Neuronal stem cell (in vitro differentiated cells): ENCODE measurements around the gene FLCN.

Experiments
- DNase-seq: peaks from one replicate; pipeline ENCODE4 v3.0.0-alpha.2; 2013; ENCODE audit warnings: low spot score
- H2AFZ ChIP-seq: one replicate; pipeline ENCODE4 v1.6.1; 2013; ENCODE audit warnings: mild to moderate bottlenecking, low read length, inconsistent platforms
- H2AK5ac ChIP-seq: 2 replicates; pipeline ENCODE4 v1.6.1; 2013; ENCODE audit warnings: low read depth, mild to moderate bottlenecking, inconsistent platforms, low read length, moderate library complexity, mixed read lengths
- H2BK120ac ChIP-seq: 2 replicates; pipeline ENCODE4 v1.6.1; 2013; ENCODE audit warnings: low read depth, mild to moderate bottlenecking, inconsistent platforms, low read length, moderate library complexity, mixed read lengths
- H2BK12ac ChIP-seq: one replicate; pipeline ENCODE4 v1.6.1; 2013; ENCODE audit warnings: low read length, inconsistent platforms
- H2BK15ac ChIP-seq: 2 replicates; pipeline ENCODE4 v1.6.1; 2013; ENCODE audit warnings: mild to moderate bottlenecking, low read length, inconsistent platforms, mixed read lengths
- H2BK5ac ChIP-seq: one replicate; pipeline ENCODE4 v1.6.1; 2013; ENCODE audit warnings: inconsistent platforms, mild to moderate bottlenecking, low read length, moderate library complexity
- H3K14ac ChIP-seq: one replicate; pipeline ENCODE4 v1.6.1; 2013; ENCODE audit warnings: low read length, inconsistent platforms
- H3K18ac ChIP-seq: 2 replicates; pipeline ENCODE4 v1.6.1; 2013; ENCODE audit warnings: low read length, inconsistent platforms
- H3K23ac ChIP-seq: 2 replicates; pipeline ENCODE4 v1.6.1; 2013; ENCODE audit warnings: low read depth, mild to moderate bottlenecking, mixed read lengths, low read length, inconsistent platforms; ENCODE audit not compliant: poor library complexity
- H3K27ac ChIP-seq: replicated peaks from 3 replicates; pipeline ENCODE4 v1.5.1; 2013; ENCODE audit warnings: low read length, inconsistent platforms
- H3K27me3 ChIP-seq, 3 experiments: 2 replicates each; pipeline ENCODE4 v1.6.1; 2013; ENCODE audit warnings: low read length in 3 of 3, mild to moderate bottlenecking in 2 of 3, inconsistent platforms in 1 of 3, low read depth in 1 of 3, mixed read lengths in 1 of 3, moderate library complexity in 1 of 3; ENCODE audit not compliant: control insufficient read depth in 3 of 3, insufficient read depth in 3 of 3
- H3K36me3 ChIP-seq, 2 donors: replicated peaks in 1 of 2; 2 replicates each; pipeline ENCODE4 v1.6.1; 2013; ENCODE audit warnings: low read length in 2 of 2; ENCODE audit not compliant: control insufficient read depth in 2 of 2, insufficient read depth in 2 of 2
- H3K4ac ChIP-seq: 2 replicates; pipeline ENCODE4 v1.6.1; 2013; ENCODE audit warnings: inconsistent platforms, mild to moderate bottlenecking, low read length, moderate library complexity
- H3K4me1 ChIP-seq, 2 donors: 1 replicate in 1 of 2; 2 replicates in 1 of 2; pipeline ENCODE4 v1.6.1; 2013; ENCODE audit warnings: low read length in 2 of 2, low read depth in 1 of 2; ENCODE audit not compliant: control insufficient read depth in 2 of 2, insufficient read depth in 1 of 2
- H3K4me2 ChIP-seq: one replicate; pipeline ENCODE4 v1.6.1; 2013; ENCODE audit warnings: mild to moderate bottlenecking, low read length, inconsistent platforms; ENCODE audit not compliant: insufficient read depth, poor library complexity, severe bottlenecking
- H3K4me3 ChIP-seq, 2 donors: 2 replicates each; pipeline ENCODE4 v1.5.1; 2013; ENCODE audit warnings: low read length in 2 of 2, mild to moderate bottlenecking in 2 of 2, inconsistent platforms in 1 of 2, moderate library complexity in 1 of 2
- H3K79me1 ChIP-seq: one replicate; pipeline ENCODE4 v1.6.1; 2013; ENCODE audit warnings: low read depth, mild to moderate bottlenecking, inconsistent platforms, low read length, moderate library complexity
- H3K9ac ChIP-seq: one replicate; pipeline ENCODE4 v1.6.1; 2013; ENCODE audit warnings: mild to moderate bottlenecking, low read depth, low read length, inconsistent platforms; ENCODE audit not compliant: poor library complexity
- H3K9me3 ChIP-seq, 2 donors: replicated peaks in 1 of 2; 2 replicates each; pipeline versions ENCODE3 to v1.6.1; 2013; ENCODE audit warnings: low read length in 2 of 2, mild to moderate bottlenecking in 2 of 2, inconsistent platforms in 1 of 2, low read depth in 1 of 2, mixed read lengths in 1 of 2, moderate library complexity in 1 of 2; ENCODE audit not compliant: control insufficient read depth in 2 of 2, insufficient read depth in 1 of 2
- H4K8ac ChIP-seq: one replicate; pipeline ENCODE4 v1.6.1; 2013; ENCODE audit warnings: low read depth, mild to moderate bottlenecking, inconsistent platforms, low read length, moderate library complexity
- H4K91ac ChIP-seq: one replicate; pipeline ENCODE4 v1.6.1; 2013; ENCODE audit warnings: low read length, low read depth, mild to moderate bottlenecking, inconsistent platforms; ENCODE audit not compliant: poor library complexity
- WGBS, 2 donors: extraction: QIAGEN DNeasy Blood & Tissue Kit; methylation state at CpG; one replicate each; pipeline ENCODE4 v1.1.7; 2013; ENCODE audit warnings: missing lambda C conversion rate in 2 of 2, mixed read lengths in 1 of 2; ENCODE audit not compliant: insufficient read length in 2 of 2, insufficient replicate concordance in 1 of 2; ENCODE audit errors: extremely low coverage in 2 of 2; 5-methylcytosine and 5-hydroxymethylcytosine counted together

FLCN gene

DNA sequence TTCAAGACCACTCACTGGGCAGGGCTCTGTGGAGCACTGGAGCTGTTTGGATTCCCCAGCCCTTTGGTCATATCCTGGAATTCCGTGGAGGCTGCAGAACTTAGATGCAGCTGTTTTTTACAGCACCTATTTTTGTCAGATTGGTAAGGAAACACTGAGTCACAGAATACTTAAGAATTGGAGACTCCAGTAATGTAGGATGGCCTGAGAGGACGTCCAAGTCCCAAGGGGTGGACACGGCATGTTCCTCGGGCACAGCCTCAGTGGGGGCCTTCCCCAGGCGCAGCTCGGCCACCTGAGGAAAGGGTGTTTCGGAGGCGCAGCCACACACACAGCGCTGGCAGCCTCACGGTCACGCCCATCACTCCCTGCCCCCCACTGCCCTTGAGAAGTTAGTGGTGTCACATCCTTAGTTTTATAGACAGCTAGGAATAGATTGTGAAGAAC is 45.6 kb downstream of the FLCN start:
- H3K4ac ChIP-seq: no peak overlapping the region
- H2BK12ac ChIP-seq: no peak overlapping the region
- H2BK120ac ChIP-seq: no peak overlapping the region
- peak overlapping the region in 1 of 2 donors; percentile 55 for H3K4me3 ChIP-seq
- no peak overlapping the region for H3K4me2 ChIP-seq
- no peak overlapping the region for H3K14ac ChIP-seq
- no peak overlapping the region for H3K18ac ChIP-seq
- no peaks in the 10 kb centered on the region for H3K9me3 ChIP-seq
- H2AFZ ChIP-seq: no peak overlapping the region
- no peaks in the 10 kb centered on the region for H3K79me1 ChIP-seq
- no peak overlapping the region for H3K23ac ChIP-seq
- no peaks in the 10 kb centered on the region for H3K27me3 ChIP-seq
- no peak overlapping the region for H2BK15ac ChIP-seq
- DNase-seq: no peak
- H2AK5ac ChIP-seq: no peak overlapping the region
- H3K9ac ChIP-seq: peak overlapping the region; percentile 32
- H3K4me1 ChIP-seq: peaks cover 2 to 6% of the 10 kb centered on the region in 2 donors
- no peak overlapping the region for H2BK5ac ChIP-seq
- no peak overlapping the region for H4K8ac ChIP-seq
- H3K27ac ChIP-seq: no peak overlapping the region
- no CpG with 5 or more reads among the region's 11 CpGs for WGBS, 2 donors
- peaks cover 0 to 22% of the 10 kb centered on the region in 2 donors for H3K36me3 ChIP-seq
- H4K91ac ChIP-seq: no peak overlapping the region

DNA sequence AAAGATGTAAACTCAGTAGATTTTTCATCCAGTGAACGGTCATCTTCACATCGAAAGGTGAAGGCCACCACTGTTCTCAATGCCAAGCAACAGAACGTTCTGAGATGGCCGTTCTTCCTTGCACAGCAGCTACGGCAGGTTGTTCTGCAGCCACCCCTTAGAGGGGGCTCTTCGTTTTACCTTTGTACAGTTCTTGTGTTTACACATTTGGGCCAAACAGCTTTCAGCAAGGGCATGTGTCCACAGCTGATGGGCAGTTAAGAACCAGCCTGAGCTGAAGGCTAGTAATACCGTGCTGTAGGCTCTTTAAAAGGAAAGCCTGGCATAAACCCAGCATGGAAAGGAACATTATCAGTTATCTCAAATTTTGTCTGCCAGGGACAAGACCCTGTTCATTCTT is 46.8 kb downstream of the FLCN start:
- no peak overlapping the region for H2BK15ac ChIP-seq
- no CpG with 5 or more reads among the region's 7 CpGs for whole genome bisulfite sequencing, 2 donors
- no peak overlapping the region for H3K4me3 ChIP-seq
- no peak overlapping the region for H3K4ac ChIP-seq
- DNase-seq: no peak
- H3K4me2 ChIP-seq: no peak overlapping the region
- H3K27me3 ChIP-seq: no peaks in the 10 kb centered on the region
- H2AK5ac ChIP-seq: no peak overlapping the region
- H2BK120ac ChIP-seq: no peak overlapping the region
- H3K9ac ChIP-seq: no peak overlapping the region
- H3K79me1 ChIP-seq: no peaks in the 10 kb centered on the region
- H4K8ac ChIP-seq: no peak overlapping the region
- H4K91ac ChIP-seq: no peak overlapping the region
- no peak overlapping the region for H2AFZ ChIP-seq
- no peak overlapping the region for H3K27ac ChIP-seq
- no peak overlapping the region for H3K23ac ChIP-seq
- no peak overlapping the region for H3K14ac ChIP-seq
- peaks cover 2 to 6% of the 10 kb centered on the region in 2 donors for H3K4me1 ChIP-seq
- H2BK12ac ChIP-seq: no peak overlapping the region
- no peak overlapping the region for H3K18ac ChIP-seq
- no peaks in the 10 kb centered on the region for H3K9me3 ChIP-seq
- no peak overlapping the region for H2BK5ac ChIP-seq
- H3K36me3 ChIP-seq: peaks cover 0 to 29% of the 10 kb centered on the region in 2 donors

DNA sequence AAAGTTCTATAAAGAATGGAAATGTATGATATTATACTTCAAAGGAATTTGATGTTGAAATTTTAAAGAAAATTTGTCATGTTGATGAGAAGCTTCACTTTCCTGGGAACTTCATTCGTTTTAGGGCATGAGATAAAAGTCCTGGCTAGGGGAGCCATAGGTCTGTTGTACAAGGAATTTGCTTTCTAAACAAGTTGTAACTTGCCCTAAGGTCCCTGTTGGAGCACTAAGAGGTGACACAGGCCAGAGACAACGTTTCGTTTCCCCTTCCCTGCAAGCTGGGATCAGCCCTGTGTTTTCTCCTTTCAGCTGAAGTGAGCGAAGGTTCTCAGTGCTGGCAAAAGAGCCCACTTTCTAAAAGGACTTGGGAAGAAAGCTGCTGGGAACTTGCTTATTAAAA is 47.4 kb downstream of the FLCN start:
- H4K8ac ChIP-seq: no peak overlapping the region
- peaks cover 2 to 6% of the 10 kb centered on the region in 2 donors for H3K4me1 ChIP-seq
- H3K9ac ChIP-seq: no peak overlapping the region

DNA sequence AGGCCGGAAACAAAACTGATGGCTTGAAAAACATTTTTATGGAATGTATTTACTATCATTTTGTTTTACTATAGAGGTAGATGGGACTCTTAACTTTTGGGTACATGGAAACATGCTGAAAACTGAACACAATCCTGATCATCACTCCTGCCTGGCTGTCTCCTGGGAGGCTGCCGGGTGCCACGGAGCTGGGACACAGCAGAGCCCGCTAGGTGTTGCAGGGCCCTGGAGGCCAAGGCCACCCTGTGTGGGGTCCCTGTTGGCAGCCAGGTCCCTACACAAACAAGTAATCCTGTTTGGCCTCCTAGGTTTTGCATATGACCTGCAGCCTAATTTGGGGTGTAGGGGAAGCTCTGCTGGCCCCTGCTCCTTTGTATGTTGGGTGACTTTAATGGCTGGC is 48.4 kb downstream of the FLCN start:
- peaks cover 0 to 40% of the 10 kb centered on the region in 2 donors for H3K36me3 ChIP-seq
- H3K23ac ChIP-seq: no peak overlapping the region
- no peak overlapping the region for H2BK15ac ChIP-seq
- no peak overlapping the region for H2BK5ac ChIP-seq
- H2BK12ac ChIP-seq: no peak overlapping the region
- H3K4me1 ChIP-seq: peaks cover 2 to 6% of the 10 kb centered on the region in 2 donors
- no peak overlapping the region for H2AFZ ChIP-seq
- H3K4me2 ChIP-seq: no peak overlapping the region
- H2AK5ac ChIP-seq: no peak overlapping the region
- H4K8ac ChIP-seq: no peak overlapping the region
- H4K91ac ChIP-seq: no peak overlapping the region
- no peaks in the 10 kb centered on the region for H3K79me1 ChIP-seq
- H2BK120ac ChIP-seq: no peak overlapping the region
- no peaks in the 10 kb centered on the region for H3K27me3 ChIP-seq
- no CpG with 5 or more reads among the region's 4 CpGs for WGBS, 2 donors
- H3K4ac ChIP-seq: no peak overlapping the region
- no peak overlapping the region for H3K27ac ChIP-seq
- no peak overlapping the region for H3K4me3 ChIP-seq
- H3K9me3 ChIP-seq: no peaks in the 10 kb centered on the region
- H3K9ac ChIP-seq: no peak overlapping the region
- no peak overlapping the region for H3K14ac ChIP-seq
- no peak overlapping the region for H3K18ac ChIP-seq
- no peak for DNase-seq

More for the DNA sequence above, 47.4 kb downstream of the FLCN start:
- Histone ChIP-seq H3K4me2 (no peak overlapping the region), H3K14ac (no peak overlapping the region), H2AFZ (no peak overlapping the region), H3K27me3 (no peaks in the 10 kb centered on the region), H4K91ac (no peak overlapping the region), H2BK15ac (no peak overlapping the region), H3K18ac (no peak overlapping the region), H2BK12ac (no peak overlapping the region), H3K27ac (no peak overlapping the region), H2AK5ac (no peak overlapping the region), H3K9me3 (no peaks in the 10 kb centered on the region), H3K4me3 (no peak overlapping the region), H2BK120ac (no peak overlapping the region), H2BK5ac (no peak overlapping the region), H3K79me1 (no peaks in the 10 kb centered on the region), H3K4ac (no peak overlapping the region), H3K36me3 (peaks cover 0 to 30% of the 10 kb centered on the region in 2 donors), H3K23ac (no peak overlapping the region)
- DNase-seq: no peak
- WGBS, 2 donors: no CpG with 5 or more reads among the region's 4 CpGs
